ENCODE data around the gene PGC. TPM values are rescaled to one million over a fixed set of nuclear protein-coding genes. Genes with fewer than 3 reads are reported as not detected.

Gene PGC
- total and polyA plus RNA-seq, 2 experiments from 2014 or later: 0.10 TPM; not detected in 1

DNA sequence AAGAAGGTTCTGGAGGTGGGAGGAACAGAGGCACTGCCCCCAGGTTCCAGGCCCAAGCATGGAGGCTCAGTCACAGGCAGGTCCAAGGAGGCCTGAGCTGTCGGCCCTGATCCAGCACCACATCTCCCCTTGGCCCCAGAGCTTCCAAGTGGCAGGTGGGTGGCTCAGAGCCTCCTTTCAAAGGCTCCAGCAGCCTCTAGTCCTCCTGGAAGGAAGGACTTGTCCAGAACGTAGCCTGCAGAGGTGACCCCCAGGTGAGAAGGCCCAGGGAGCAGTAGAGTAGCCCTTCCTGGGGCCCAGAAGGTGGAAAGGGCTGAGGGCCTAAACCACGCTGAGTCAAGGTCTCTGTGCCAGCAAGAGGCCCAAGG is 19.5 kb downstream of the PGC start:
- TF ChIP-seq, protein P1, sequence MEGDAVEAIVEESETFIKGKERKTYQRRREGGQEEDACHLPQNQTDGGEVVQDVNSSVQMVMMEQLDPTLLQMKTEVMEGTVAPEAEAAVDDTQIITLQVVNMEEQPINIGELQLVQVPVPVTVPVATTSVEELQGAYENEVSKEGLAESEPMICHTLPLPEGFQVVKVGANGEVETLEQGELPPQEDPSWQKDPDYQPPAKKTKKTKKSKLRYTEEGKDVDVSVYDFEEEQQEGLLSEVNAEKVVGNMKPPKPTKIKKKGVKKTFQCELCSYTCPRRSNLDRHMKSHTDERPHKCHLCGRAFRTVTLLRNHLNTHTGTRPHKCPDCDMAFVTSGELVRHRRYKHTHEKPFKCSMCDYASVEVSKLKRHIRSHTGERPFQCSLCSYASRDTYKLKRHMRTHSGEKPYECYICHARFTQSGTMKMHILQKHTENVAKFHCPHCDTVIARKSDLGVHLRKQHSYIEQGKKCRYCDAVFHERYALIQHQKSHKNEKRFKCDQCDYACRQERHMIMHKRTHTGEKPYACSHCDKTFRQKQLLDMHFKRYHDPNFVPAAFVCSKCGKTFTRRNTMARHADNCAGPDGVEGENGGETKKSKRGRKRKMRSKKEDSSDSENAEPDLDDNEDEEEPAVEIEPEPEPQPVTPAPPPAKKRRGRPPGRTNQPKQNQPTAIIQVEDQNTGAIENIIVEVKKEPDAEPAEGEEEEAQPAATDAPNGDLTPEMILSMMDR (IDR thresholded peaks at IDR 0.05; ENCODE audit: low read depth, low read length): no peak
- Histone ChIP-seq H3K4me3 (no peak overlapping the region), H3K27ac (no peak overlapping the region), H3K9me3 (ENCODE audit: low read depth) (no peaks in the 10 kb centered on the region), H3K4me1 (ENCODE audit: low read depth) (peaks cover 30% of the 10 kb centered on the region), H3K27me3 (no peaks in the 10 kb centered on the region), H3K36me3 (no peaks in the 10 kb centered on the region)
- no peak for DNase-seq (ENCODE audit: low read depth in 1 of 2, low spot score in 1 of 2)

DNA sequence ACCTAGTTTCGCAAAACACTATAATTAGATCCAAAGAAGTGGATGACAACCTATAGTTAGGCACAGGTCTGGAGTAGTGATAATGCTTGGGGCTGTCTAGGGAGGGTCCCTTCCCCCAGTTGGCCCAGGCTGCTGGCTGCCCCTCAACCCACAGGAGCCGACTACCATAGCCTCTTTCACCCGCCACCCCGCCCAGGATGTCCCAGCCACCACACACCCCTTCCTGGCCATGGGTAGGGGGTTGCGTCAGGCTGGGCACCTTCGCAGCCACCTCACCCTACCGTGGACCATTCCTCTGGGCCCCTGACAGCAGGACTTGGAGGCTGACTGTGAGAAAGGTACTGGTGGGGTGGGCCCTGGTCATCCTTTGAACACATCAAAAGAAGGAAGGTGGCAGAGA is 20.3 kb downstream of the PGC start:
- DNase-seq (ENCODE audit: low read depth in 1 of 2, low spot score in 1 of 2): no peak
- TF ChIP-seq, protein P1 (IDR thresholded peaks at IDR 0.05; ENCODE audit: low read depth, low read length): no peak

DNA sequence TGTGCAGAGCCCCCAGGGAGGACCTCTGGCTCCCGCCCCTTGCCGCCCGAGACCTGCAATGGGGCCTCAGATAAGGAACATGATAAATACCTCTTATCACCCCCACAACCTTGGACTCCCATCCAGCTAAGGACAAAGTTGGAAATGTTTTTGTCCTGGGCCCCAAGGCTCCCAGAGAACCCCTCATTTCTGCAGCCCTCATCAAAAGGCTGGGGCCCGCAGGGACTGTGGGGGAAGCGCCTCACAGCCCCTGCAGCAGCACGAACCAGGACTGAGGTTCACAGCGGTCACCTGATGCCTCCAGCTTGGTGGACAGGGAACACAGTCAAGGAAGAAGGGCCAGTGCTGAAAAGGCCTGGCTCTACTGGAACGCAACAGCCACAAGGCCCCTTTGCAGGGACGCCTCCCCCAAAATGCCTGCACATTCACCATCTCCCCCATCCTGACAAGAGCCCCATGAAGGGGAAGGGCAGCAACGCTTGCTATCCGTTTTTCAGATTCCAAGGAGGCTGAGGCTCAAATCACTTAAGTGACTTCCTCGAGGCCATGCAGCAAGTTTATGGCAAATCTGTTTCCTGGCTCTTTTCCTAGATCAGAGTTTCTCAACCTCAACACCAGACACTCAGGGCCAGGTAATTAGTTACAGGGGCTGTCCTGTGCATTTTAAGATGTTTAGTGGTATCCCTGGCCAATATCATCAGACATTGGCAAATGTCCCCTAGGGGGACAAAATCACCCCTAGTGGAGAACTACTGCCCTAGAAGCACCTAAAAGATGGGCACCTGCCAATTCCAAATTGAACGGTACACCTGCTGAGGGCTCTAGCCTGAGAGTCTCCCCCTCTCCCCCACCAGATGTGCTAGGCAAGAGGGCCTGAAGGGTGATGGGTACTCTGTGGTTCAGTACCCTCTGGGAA is 22.4 kb downstream of the PGC start:
- peaks cover 32% of the 10 kb centered on the region for H3K4me1 ChIP-seq (ENCODE audit: low read depth)
- H3K36me3 ChIP-seq: no peaks in the 10 kb centered on the region

More for the DNA sequence above, 20.3 kb downstream of the PGC start:
- H3K27ac ChIP-seq: peak overlapping the region; percentile 32
- H3K27me3 ChIP-seq: no peaks in the 10 kb centered on the region
- no peaks in the 10 kb centered on the region for H3K9me3 ChIP-seq (ENCODE audit: low read depth)
- H3K4me1 ChIP-seq (ENCODE audit: low read depth): peaks cover 27% of the 10 kb centered on the region
- H3K4me3 ChIP-seq: no peak overlapping the region
- no peaks in the 10 kb centered on the region for H3K36me3 ChIP-seq

GRCh38 chr6:41724228-41724580 is 23.0 kb downstream of the PGC start:
- Histone ChIP-seq H3K27me3 (no peaks in the 10 kb centered on the region), H3K4me3 (no peak overlapping the region), H3K9me3 (ENCODE audit: low read depth) (no peaks in the 10 kb centered on the region), H3K36me3 (no peaks in the 10 kb centered on the region), H3K27ac (peak overlapping the region; percentile 76), H3K4me1 (ENCODE audit: low read depth) (peaks cover 35% of the 10 kb centered on the region)
- no peak for DNase-seq (ENCODE audit: low read depth in 1 of 2, low spot score in 1 of 2)
- TF ChIP-seq, protein P1 (IDR thresholded peaks at IDR 0.05; ENCODE audit: low read depth, low read length): no peak

More for the DNA sequence above, 22.4 kb downstream of the PGC start:
- TF ChIP-seq, protein P1 (IDR thresholded peaks at IDR 0.05; ENCODE audit: low read depth, low read length): no peak
- no peaks in the 10 kb centered on the region for H3K9me3 ChIP-seq (ENCODE audit: low read depth)
- DNase-seq (ENCODE audit: low read depth in 1 of 2, low spot score in 1 of 2): peak in 1 of 2 donors; percentile 32
- no peak overlapping the region for H3K4me3 ChIP-seq
- H3K27me3 ChIP-seq: no peaks in the 10 kb centered on the region
- H3K27ac ChIP-seq: peak overlapping the region; percentile 76

DNA sequence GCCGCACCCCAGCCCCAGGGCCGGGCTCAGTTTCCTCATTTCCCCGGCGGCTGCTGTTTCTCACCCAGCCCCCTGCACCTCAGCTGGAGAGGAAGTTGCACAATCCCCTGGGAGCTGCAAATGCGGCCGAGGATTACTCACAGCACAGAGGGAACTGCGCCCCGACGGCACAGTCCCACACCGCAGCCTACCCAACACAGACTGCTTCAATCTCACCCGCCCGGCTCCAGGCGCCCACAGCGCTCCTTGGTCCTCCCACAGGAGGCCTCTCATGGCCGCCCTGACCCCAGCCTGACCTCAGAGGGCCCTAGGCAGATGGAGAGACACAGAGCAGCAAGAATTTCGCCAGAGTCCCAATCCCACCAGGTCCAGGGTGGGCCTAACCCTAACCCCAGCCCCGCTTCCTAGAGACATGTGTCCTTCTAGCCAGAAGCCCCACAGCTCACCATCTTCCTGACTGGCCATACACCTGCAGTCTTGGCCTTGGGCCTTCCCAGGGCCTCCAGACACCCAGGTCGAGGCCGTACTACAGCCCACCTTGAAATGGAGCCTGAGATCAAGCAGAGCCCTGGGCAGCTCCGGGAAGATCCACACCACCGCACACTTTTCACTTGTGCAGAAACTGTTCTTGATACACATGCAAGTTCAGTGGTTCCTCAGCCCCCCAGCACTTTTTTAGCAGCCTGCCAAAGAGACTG is 23.5 kb downstream of the PGC start:
- Histone ChIP-seq H3K27ac (peak overlapping the region; percentile 76), H3K4me1 (ENCODE audit: low read depth) (peaks cover 36% of the 10 kb centered on the region), H3K36me3 (no peaks in the 10 kb centered on the region), H3K27me3 (no peaks in the 10 kb centered on the region), H3K4me3 (no peak overlapping the region), H3K9me3 (ENCODE audit: low read depth) (no peaks in the 10 kb centered on the region)
- TF ChIP-seq, protein P1 (IDR thresholded peaks at IDR 0.05; ENCODE audit: low read depth, low read length): no peak
- peak in 1 of 2 donors; percentile 95 for DNase-seq (ENCODE audit: low read depth in 1 of 2, low spot score in 1 of 2)

Data from cardiac muscle cell (in vitro differentiated cells and primary cell).